Kidney tubule cell (primary cell): Measurements from ENCODE around the gene NAA25.

Experiments
- DNase-seq: peaks from one replicate; pipeline ENCODE4 v3.0.0-alpha.2; 2018; ENCODE audit warnings: low spot score

The NAA25 gene

GRCh38 chr12:112108202-112109079 is at the start of gene NAA25:
Gene NAA25, minus strand, starts transcription at chr12:112108783. Its CDS starts 10 bp downstream, at chr12:112108773.
- peak; percentile 89 for DNase-seq

DNA sequence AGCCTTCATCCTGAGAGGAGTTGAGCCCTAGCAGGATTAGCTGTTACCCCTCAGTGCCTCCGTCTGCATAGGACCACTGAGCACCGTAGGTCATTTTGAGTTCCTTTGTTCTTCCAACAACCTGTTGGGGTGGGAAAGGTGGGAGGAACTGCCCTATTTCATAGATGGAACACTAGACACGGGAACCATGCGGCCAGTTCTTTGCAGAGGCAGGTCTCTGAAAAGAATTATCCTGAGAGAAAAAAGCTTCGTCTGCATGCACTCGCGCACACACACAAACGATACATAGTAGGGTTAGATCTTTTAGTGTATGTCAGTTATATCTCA is 45.3 kb upstream of the NAA25 start:
- no peak for DNase-seq

- no peak for DNase-seq
Observed at GRCh38 chr12:112153181-112153892, 44.8 kb upstream of the NAA25 start.

GRCh38 chr12:112151766-112152541 is 43.4 kb upstream of the NAA25 start:
- DNase-seq: no peak

- DNase-seq: peak; percentile 87
Observed at GRCh38 chr12:112149596-112149995, 41.0 kb upstream of the NAA25 start.

DNA sequence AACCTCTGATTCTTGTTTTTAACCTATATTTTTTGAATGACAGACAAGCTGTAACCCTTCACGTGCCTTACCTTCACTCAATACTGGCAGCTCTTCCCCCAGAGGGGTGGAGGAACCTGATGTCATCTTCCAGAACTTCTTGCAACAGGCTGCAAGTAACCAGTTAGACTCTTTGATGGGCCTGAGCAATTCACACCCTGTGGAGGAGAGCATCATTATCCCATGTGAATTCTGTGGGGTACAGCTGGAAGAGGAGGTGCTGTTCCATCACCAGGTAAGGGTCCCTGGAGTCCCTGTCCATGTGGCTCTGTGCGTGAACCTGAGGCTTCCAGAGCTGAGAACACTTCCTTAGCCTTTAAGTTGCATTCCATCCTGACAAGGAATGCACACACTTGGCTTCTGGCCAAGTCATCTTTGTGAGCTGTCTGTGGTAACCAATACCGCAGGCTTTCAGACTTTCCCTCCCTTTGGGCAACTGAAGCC is 39.5 kb upstream of the NAA25 start:
- peak; percentile 70 for DNase-seq

GRCh38 chr12:112146123-112146522 is 37.5 kb upstream of the NAA25 start:
- no peak for DNase-seq

GRCh38 chr12:112140728-112141127 is 32.1 kb upstream of the NAA25 start:
- no peak for DNase-seq

DNA sequence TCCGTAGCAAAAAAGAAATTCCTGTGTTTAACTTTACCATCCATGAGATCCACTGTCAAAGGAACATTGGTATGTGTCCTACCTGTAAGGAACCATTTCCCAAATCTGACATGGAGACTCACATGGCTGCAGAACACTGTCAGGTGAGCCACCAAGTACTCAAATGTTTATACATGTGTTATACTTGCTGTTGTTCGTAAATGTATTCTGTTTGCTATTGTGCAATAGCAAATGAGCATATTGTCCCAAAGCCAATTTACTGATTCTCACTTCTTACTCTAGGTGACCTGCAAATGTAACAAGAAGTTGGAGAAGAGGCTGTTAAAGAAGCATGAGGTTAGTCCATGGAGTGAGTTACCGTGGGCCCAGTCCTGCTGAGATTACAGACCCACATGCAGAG is 26.1 kb upstream of the NAA25 start:
- DNase-seq: no peak

- no peak for DNase-seq
Observed at GRCh38 chr12:112133418-112133817, 24.8 kb upstream of the NAA25 start.

GRCh38 chr12:112131686-112132085 is 23.1 kb upstream of the NAA25 start:
- DNase-seq: no peak

- DNase-seq: peak; percentile 70
Observed at GRCh38 chr12:112130441-112130998, 21.9 kb upstream of the NAA25 start.

DNA sequence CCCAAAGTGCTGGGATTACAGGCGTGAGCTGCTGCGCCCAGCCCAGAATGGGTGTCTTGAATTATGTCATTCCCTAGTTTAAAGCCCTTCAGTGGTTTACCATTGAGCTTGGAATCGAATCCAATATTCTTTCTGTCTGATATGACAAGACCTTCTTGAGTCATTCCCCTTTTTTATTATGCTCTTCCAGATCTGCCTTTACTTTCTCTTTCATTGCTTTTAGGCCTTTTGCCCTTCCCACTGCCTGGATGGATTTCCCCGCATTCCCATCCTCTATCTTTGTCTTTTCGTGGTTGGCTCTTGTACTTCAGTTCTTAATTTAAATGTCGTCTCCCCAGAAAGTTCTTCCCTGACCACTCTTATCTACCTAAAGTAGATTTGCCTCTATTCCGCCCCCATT is 18.3 kb upstream of the NAA25 start:
- peak; percentile 35 for DNase-seq

GRCh38 chr12:112126000-112126438 is 17.4 kb upstream of the NAA25 start:
- DNase-seq: no peak

DNA sequence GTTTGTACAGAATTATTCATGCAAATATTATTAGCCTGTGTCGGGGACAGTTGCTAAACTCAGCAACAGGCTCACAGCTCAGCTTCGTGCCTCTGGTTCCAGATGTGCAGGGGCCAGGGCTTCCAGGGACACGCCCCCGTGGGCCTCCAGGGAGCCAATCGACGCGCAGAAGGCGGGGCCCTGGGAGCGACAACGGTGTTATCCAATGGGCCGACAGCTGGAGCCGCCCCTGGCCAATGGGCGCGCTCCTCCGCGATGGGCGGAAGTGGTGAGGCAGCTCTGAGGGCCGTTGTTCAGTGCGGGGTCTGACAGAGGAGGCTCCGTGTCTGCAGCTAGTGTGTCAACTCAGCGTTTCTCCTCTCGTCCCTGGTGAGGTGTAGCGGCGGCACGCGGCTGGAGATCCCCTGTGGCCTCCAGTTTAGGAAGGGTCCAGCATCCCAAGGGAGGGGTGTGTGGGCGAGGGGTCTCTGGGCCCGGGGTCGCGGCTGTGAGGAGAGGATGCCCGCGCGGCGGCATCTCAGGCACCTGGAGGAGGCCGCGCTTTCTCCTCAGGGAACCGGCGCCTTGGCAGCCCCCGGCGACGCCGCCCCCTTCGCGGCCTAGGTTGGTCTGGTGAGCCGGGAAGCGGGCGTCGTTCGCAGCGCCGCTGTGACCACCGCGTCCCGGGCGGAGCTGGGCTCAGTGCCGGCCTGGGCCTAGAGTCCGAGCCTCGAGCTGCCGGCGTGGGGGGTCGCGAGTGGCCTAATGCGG is 16.8 kb upstream of the NAA25 start, which contains the start of gene TRAFD1:
TRAFD1 (plus strand) TSS at position 311 of the 750 bp plus-strand sequence. CDS start 4,963 bp downstream, outside the sequence.
- peak; percentile 96 for DNase-seq

GRCh38 chr12:112124918-112125249 is 16.3 kb upstream of the NAA25 start:
- no peak for DNase-seq

- DNase-seq: no peak
Observed at GRCh38 chr12:112122823-112123690, 14.5 kb upstream of the NAA25 start.

DNA sequence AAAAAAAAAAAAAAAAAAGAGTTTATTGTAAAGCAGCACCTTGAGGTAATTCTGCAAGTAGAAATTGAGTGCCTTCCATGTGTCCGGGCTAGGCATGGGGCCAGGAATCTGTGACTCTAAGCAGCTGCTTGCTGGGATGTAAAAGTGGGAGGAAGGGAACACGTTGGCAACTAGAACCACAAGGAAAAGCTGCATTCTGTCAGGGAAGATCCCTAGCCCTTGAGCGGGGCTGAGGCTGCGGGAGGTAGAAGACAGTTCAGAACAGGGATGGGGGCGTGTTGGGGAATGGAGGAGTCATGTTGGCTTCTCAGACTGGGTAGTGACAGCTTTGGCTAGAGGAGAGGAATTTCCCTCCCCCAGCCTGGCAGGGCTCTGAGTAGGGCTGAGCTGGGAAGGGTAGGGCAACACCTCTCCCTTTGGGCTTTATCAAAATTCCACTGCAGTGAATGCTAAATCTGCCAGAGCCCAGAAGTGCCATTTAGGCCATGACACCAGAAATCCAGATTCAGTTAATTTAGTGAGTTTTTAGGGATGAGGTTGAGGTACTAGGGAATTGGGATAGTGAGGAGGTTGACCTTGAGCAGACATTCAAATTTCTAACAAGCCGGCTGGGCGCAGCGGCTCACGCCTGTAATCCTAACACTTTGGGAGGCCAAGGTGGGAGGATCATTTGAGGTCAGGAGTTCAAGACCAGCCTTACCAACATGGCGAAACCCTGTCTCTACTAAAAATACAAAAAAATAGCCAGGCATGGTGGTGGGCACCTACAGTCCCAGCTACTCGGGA is 13.4 kb upstream of the NAA25 start:
- DNase-seq: peak; percentile 66

- no peak for DNase-seq
Observed at GRCh38 chr12:112117685-112118084, 9.1 kb upstream of the NAA25 start.
